ENCODE data around the gene HSD17B1.
A peak's percentile ranks its signal among the peaks of the same experiment; 100 is the strongest.

The HSD17B1 gene

DNA sequence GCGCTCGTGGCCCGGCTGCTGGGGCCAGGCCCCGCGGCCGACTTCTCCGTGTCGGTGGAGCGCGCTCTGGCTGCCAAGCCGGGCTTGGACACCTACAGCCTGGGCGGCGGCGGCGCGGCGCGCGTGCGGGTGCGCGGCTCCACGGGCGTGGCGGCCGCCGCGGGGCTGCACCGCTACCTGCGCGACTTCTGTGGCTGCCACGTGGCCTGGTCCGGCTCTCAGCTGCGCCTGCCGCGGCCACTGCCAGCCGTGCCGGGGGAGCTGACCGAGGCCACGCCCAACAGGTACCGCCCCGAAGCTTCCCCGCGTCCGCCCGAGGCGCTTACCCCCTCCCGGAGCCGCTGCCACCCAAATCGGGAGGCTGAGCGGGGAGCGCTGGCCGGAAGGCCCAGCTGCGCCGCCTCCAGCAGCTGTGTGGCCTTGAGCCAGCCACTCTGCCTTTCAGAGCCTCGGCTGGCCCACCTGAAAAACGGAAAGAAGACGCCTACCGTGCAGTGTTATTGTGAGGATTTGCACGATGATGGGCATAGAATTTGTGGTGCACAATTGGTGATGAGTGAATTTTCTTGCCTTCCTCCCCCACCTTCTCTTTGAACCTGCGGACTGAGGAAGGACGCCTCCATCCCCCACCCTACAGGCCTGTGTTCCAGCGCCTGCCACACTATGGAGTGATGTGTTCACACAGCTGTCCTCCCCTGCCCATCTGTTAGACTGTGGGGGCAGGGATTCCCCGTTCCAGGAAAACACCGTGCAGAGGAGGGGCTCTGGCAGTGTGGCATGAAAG is 16.2 kb upstream of the HSD17B1 start:
- TF ChIP-seq EZH2 (IDR thresholded peaks at IDR 0.05; ENCODE audit: borderline replicate concordance, low read length) = no peak
- TF ChIP-seq, protein P1, sequence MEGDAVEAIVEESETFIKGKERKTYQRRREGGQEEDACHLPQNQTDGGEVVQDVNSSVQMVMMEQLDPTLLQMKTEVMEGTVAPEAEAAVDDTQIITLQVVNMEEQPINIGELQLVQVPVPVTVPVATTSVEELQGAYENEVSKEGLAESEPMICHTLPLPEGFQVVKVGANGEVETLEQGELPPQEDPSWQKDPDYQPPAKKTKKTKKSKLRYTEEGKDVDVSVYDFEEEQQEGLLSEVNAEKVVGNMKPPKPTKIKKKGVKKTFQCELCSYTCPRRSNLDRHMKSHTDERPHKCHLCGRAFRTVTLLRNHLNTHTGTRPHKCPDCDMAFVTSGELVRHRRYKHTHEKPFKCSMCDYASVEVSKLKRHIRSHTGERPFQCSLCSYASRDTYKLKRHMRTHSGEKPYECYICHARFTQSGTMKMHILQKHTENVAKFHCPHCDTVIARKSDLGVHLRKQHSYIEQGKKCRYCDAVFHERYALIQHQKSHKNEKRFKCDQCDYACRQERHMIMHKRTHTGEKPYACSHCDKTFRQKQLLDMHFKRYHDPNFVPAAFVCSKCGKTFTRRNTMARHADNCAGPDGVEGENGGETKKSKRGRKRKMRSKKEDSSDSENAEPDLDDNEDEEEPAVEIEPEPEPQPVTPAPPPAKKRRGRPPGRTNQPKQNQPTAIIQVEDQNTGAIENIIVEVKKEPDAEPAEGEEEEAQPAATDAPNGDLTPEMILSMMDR (IDR thresholded peaks at IDR 0.05; ENCODE audit: low read length) = no peak
- Histone ChIP-seq H3F3A (ENCODE audit: insufficient read depth, low read length) (no peaks in the 10 kb centered on the region), H3K9me2 (ENCODE audit: low read depth, low read length) (no peaks in the 10 kb centered on the region), H3K4me2 (ENCODE audit: low read length) (peak overlapping the region; percentile 82), H3K27ac (ENCODE audit: low read depth, low read length, poor library complexity, severe bottlenecking) (peak overlapping the region; percentile 65), H3K9ac (ENCODE audit: low read length) (peak overlapping the region; percentile 63), H3K79me2 (ENCODE audit: insufficient read depth, low read length) (no peaks in the 10 kb centered on the region), H3K9me3 (ENCODE audit: low read length) (no peaks in the 10 kb centered on the region), H3K36me3 (ENCODE audit: insufficient read depth, low read length) (peaks cover 16% of the 10 kb centered on the region), H4K20me1 (ENCODE audit: insufficient read depth, low read length) (no peaks in the 10 kb centered on the region), H2AFZ (ENCODE audit: low read length) (no peak overlapping the region), H3K4me3 (ENCODE audit: low read depth, low read length, poor library complexity, severe bottlenecking) (peak overlapping the region; percentile 70), H3K27me3 (ENCODE audit: insufficient read depth, low read length) (no peaks in the 10 kb centered on the region), H3K4me1 (ENCODE audit: insufficient read depth, low read length, severe bottlenecking) (peaks cover 24% of the 10 kb centered on the region)

DNA sequence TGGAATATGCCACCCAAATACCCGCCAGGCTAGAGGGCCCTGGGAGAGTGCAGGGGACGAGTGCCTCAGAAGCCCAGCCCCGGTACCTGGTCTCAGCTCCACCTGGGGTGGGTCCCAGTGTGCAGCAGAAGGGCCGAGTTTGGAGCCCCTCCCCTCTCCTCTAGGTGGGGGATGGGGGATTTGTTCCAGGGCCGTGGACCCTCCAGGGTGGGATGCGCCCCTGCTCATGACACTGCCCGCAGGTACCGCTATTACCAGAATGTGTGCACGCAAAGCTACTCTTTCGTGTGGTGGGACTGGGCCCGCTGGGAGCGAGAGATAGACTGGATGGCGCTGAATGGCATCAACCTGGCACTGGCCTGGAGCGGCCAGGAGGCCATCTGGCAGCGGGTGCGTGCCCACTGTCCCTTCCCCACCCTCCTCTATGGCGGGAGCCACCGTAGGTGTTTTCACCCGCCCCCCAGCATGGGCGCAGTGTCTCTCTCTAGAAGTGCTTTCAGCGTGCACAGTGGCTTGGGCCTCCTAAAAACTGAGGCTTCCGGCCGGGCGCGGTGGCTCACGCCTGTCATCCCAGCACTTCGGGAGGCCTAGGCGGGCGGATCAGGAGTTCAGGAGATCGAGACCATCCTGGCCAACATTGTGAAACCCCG is 15.4 kb upstream of the HSD17B1 start:
- Histone ChIP-seq H4K20me1 (ENCODE audit: insufficient read depth, low read length) (no peaks in the 10 kb centered on the region), H3K9me2 (ENCODE audit: low read depth, low read length) (no peaks in the 10 kb centered on the region), H3K27me3 (ENCODE audit: insufficient read depth, low read length) (no peaks in the 10 kb centered on the region), H3F3A (ENCODE audit: insufficient read depth, low read length) (no peaks in the 10 kb centered on the region), H3K27ac (ENCODE audit: low read depth, low read length, poor library complexity, severe bottlenecking) (peak overlapping the region; percentile 65), H3K79me2 (ENCODE audit: insufficient read depth, low read length) (no peaks in the 10 kb centered on the region), H3K9me3 (ENCODE audit: low read length) (no peaks in the 10 kb centered on the region), H3K4me3 (ENCODE audit: low read depth, low read length, poor library complexity, severe bottlenecking) (peak overlapping the region; percentile 70), H3K9ac (ENCODE audit: low read length) (peak overlapping the region; percentile 63), H2AFZ (ENCODE audit: low read length) (no peak overlapping the region), H3K36me3 (ENCODE audit: insufficient read depth, low read length) (peaks cover 16% of the 10 kb centered on the region), H3K4me1 (ENCODE audit: insufficient read depth, low read length, severe bottlenecking) (peaks cover 21% of the 10 kb centered on the region), H3K4me2 (ENCODE audit: low read length) (peak overlapping the region; percentile 82)
- TF ChIP-seq EZH2 (IDR thresholded peaks at IDR 0.05; ENCODE audit: borderline replicate concordance, low read length) = no peak
- TF ChIP-seq, protein P1 (IDR thresholded peaks at IDR 0.05; ENCODE audit: low read length) = no peak

DNA sequence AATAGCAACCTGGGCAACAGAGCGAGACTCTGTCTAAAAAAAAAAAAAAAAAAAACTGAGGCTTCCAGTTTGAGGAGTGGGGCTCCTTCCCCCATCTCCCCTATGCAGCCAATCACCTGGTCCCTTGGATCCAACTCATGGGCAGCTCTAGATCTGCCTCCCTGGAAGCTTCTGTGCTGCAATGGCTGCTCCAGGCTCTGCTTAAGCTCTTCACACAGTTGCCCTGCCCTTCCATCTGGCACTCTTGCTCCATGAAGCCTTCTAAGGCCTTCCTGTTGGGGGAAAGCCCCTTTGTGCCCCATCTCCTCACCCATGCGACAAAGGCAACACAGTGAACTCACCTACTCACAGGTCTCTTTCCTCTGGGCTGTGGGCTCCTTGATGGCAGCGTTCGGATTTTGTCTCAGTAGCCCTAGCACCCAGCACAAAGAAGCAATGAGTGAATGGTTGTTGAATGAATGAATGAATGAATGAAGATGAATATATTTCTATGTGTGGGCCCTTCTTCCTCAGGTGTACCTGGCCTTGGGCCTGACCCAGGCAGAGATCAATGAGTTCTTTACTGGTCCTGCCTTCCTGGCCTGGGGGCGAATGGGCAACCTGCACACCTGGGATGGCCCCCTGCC is 14.8 kb upstream of the HSD17B1 start:
- no peak overlapping the region for H3K4me2 ChIP-seq (ENCODE audit: low read length)
- TF ChIP-seq, protein P1 (IDR thresholded peaks at IDR 0.05; ENCODE audit: low read length) = no peak
- no peak for TF ChIP-seq EZH2 (IDR thresholded peaks at IDR 0.05; ENCODE audit: borderline replicate concordance, low read length)
- H3K4me3 ChIP-seq (ENCODE audit: low read depth, low read length, poor library complexity, severe bottlenecking) = no peak overlapping the region

More for the DNA sequence above, 14.8 kb upstream of the HSD17B1 start:
- no peaks in the 10 kb centered on the region for H4K20me1 ChIP-seq (ENCODE audit: insufficient read depth, low read length)
- H3K27ac ChIP-seq (ENCODE audit: low read depth, low read length, poor library complexity, severe bottlenecking) = no peak overlapping the region
- H3F3A ChIP-seq (ENCODE audit: insufficient read depth, low read length) = no peaks in the 10 kb centered on the region
- H3K9me2 ChIP-seq (ENCODE audit: low read depth, low read length) = no peaks in the 10 kb centered on the region
- peaks cover 20% of the 10 kb centered on the region for H3K36me3 ChIP-seq (ENCODE audit: insufficient read depth, low read length)
- no peak overlapping the region for H2AFZ ChIP-seq (ENCODE audit: low read length)
- peaks cover 21% of the 10 kb centered on the region for H3K4me1 ChIP-seq (ENCODE audit: insufficient read depth, low read length, severe bottlenecking)
- H3K27me3 ChIP-seq (ENCODE audit: insufficient read depth, low read length) = no peaks in the 10 kb centered on the region
- H3K9me3 ChIP-seq (ENCODE audit: low read length) = no peaks in the 10 kb centered on the region
- H3K79me2 ChIP-seq (ENCODE audit: insufficient read depth, low read length) = no peaks in the 10 kb centered on the region
- no peak overlapping the region for H3K9ac ChIP-seq (ENCODE audit: low read length)
